Hepatocyte (in vitro differentiated cells): ENCODE data around the gene TMEM156.

Source experiments
- CTCF ChIP-seq: fragments of 200-600 bp; sonication (generic); IDR thresholded peaks from 2 replicates; pipeline ENCODE4 v1.5.1; 2016; ENCODE audit warnings: antibody characterized with exemption, mild to moderate bottlenecking; ENCODE audit not compliant: poor library complexity
- EZH2 ChIP-seq: fragments of 200-600 bp; sonication (generic); IDR thresholded peaks from 2 replicates; pipeline ENCODE4 v1.6.1; 2016; ENCODE audit warnings: antibody characterized with exemption, mild to moderate bottlenecking, borderline replicate concordance

- no peak for TF ChIP-seq CTCF
- no peak for TF ChIP-seq EZH2
Measured at GRCh38 chr4:38939165-38939564, 93.0 kb downstream of the TMEM156 start.
